ENCODE measurements around the gene ADAMTS13. TPM values are rescaled to one million over a fixed set of nuclear protein-coding genes. Genes with fewer than 3 reads are reported as not detected.

ADAMTS13 gene
- total and polyA plus RNA-seq, 8 donors = 1.2 to 11.1 (median 7.5) TPM

GRCh38 chr9:133460405-133461175 lies 38.4 kb downstream of the ADAMTS13 start:
- H3K36me3 ChIP-seq = peaks cover 0 to 4% of the 10 kb centered on the region in 2 donors
- H3K27ac ChIP-seq = peak overlapping the region; percentile 86
- no peaks in the 10 kb centered on the region for H3K27me3 ChIP-seq
- no peak for TF ChIP-seq CTCF (IDR thresholded peaks at IDR 0.05)
- H3K4me1 ChIP-seq = peaks cover 11 to 27% of the 10 kb centered on the region in 2 donors
- H3K9me3 ChIP-seq = no peaks in the 10 kb centered on the region
- intact Hi-C loops (cut with DNase I) = no loop called here
- ATAC-seq (peak; percentile 4), DNase-seq (peak; percentile 26 to 85 (median 69))
- H3K4me3 ChIP-seq = peak overlapping the region; percentile 71 to 89

GRCh38 chr9:133461975-133462374 lies 39.8 kb downstream of the ADAMTS13 start:
- DNase-seq = no peak
- ATAC-seq = no peak
- intact Hi-C loops (cut with DNase I) = no loop called here
- Histone ChIP-seq H3K4me3 (no peak overlapping the region), H3K27me3 (no peaks in the 10 kb centered on the region), H3K9me3 (no peaks in the 10 kb centered on the region), H3K4me1 (peaks cover 11 to 27% of the 10 kb centered on the region in 2 donors), H3K36me3 (peaks cover 0 to 4% of the 10 kb centered on the region in 2 donors), H3K27ac (no peak overlapping the region)
- TF ChIP-seq CTCF (IDR thresholded peaks at IDR 0.05) = no peak

GRCh38 chr9:133463234-133463863 lies 41.2 kb downstream of the ADAMTS13 start:
- Histone ChIP-seq H3K4me3 (no peak overlapping the region), H3K27me3 (no peaks in the 10 kb centered on the region), H3K36me3 (peaks cover 0 to 6% of the 10 kb centered on the region in 2 donors), H3K27ac (no peak overlapping the region), H3K9me3 (no peaks in the 10 kb centered on the region), H3K4me1 (peaks cover 11 to 27% of the 10 kb centered on the region in 2 donors)
- no peak for TF ChIP-seq CTCF (IDR thresholded peaks at IDR 0.05)
- peak in 1 of 4 donors; percentile 80 for DNase-seq
- no peak for ATAC-seq
- intact Hi-C loops (cut with DNase I) = no loop called here

GRCh38 chr9:133463864-133464615 lies 41.9 kb downstream of the ADAMTS13 start:
- DNase-seq = peak in 2 of 4 donors; percentile 80 to 86
- no peak overlapping the region for H3K27ac ChIP-seq
- H3K4me1 ChIP-seq = peaks cover 10 to 22% of the 10 kb centered on the region in 2 donors
- H3K27me3 ChIP-seq = no peaks in the 10 kb centered on the region
- H3K36me3 ChIP-seq = peaks cover 0 to 13% of the 10 kb centered on the region in 2 donors
- peak; percentile 60 for ATAC-seq
- intact Hi-C loops (cut with DNase I) = no loop called here
- no peak for TF ChIP-seq CTCF (IDR thresholded peaks at IDR 0.05)
- H3K4me3 ChIP-seq = no peak overlapping the region
- H3K9me3 ChIP-seq = no peaks in the 10 kb centered on the region

GRCh38 chr9:133464638-133465037 lies 42.5 kb downstream of the ADAMTS13 start:
- no peak overlapping the region for H3K4me3 ChIP-seq
- peaks cover 0 to 14% of the 10 kb centered on the region in 2 donors for H3K36me3 ChIP-seq
- no peaks in the 10 kb centered on the region for H3K9me3 ChIP-seq
- H3K27ac ChIP-seq = no peak overlapping the region
- ATAC-seq (no peak), DNase-seq (no peak)
- intact Hi-C loops (cut with DNase I) = no loop called here
- H3K4me1 ChIP-seq = peaks cover 8 to 17% of the 10 kb centered on the region in 2 donors
- no peak for TF ChIP-seq CTCF (IDR thresholded peaks at IDR 0.05)
- H3K27me3 ChIP-seq = no peaks in the 10 kb centered on the region
